Measurements from ENCODE around the gene SLIT3. TPM values are rescaled to one million over a fixed set of nuclear protein-coding genes. Genes with fewer than 3 reads are reported as not detected.

SLIT3 gene
- total and polyA plus RNA-seq, 4 donors = 4.6 to 48.5 (median 19.8) TPM

GRCh38 chr5:168734119-168734518, 566.8 kb downstream of the SLIT3 start:
- ATAC-seq (ENCODE audit: insufficient read depth, low FRiP score) (no peak), DNase-seq (no peak)
- no peak overlapping the region for H3K9ac ChIP-seq (ENCODE audit: insufficient read depth in 1 of 2, low read length in 2 of 2)
- no peak for TF ChIP-seq CTCF (IDR thresholded peaks at IDR 0.05; ENCODE audit: control extremely low read depth, extremely low read depth)
- peaks cover 0 to 4% (median 0%) of the 10 kb centered on the region in 4 donors for H3K36me3 ChIP-seq (ENCODE audit: control insufficient read depth in 4 of 4, insufficient read depth in 4 of 4, low read length in 4 of 4)
- H3K4me1 ChIP-seq (ENCODE audit: control insufficient read depth in 5 of 5, insufficient read depth in 5 of 5, low read length in 5 of 5) = peaks cover 0 to 28% (median 4%) of the 10 kb centered on the region in 5 donors
- no peak overlapping the region for H3K4me3 ChIP-seq
- WGBS, 2 donors = 54 to 75% methylated on average over 1 of the region's 1 CpG
- H3K27ac ChIP-seq (ENCODE audit: low read depth in 1 of 2, low read length in 1 of 2) = no peak overlapping the region
- H3K27me3 ChIP-seq (ENCODE audit: control insufficient read depth in 3 of 3, insufficient read depth in 3 of 3, low read length in 2 of 3) = peaks cover 0 to 4% (median 0%) of the 10 kb centered on the region in 3 donors
- peaks cover 0 to 9% (median 0%) of the 10 kb centered on the region in 4 donors for H3K9me3 ChIP-seq (ENCODE audit: control insufficient read depth in 4 of 4, insufficient read depth in 3 of 4, low read length in 3 of 4)

- no peak overlapping the region for H3K4me3 ChIP-seq
These were observed 572.3 kb downstream of the SLIT3 start for GRCh38 chr5:168728546-168729211.

GRCh38 chr5:168727547-168727946, 573.4 kb downstream of the SLIT3 start:
- H3K4me1 ChIP-seq (ENCODE audit: control insufficient read depth in 5 of 5, insufficient read depth in 5 of 5, low read length in 5 of 5) = no peaks in the 10 kb centered on the region

More at GRCh38 chr5:168728546-168729211, 572.3 kb downstream of the SLIT3 start:
- DNase-seq = no peak
- H3K9me3 ChIP-seq (ENCODE audit: control insufficient read depth in 4 of 4, insufficient read depth in 3 of 4, low read length in 3 of 4) = peaks cover 0 to 9% (median 5%) of the 10 kb centered on the region in 4 donors
- no peak overlapping the region for H3K9ac ChIP-seq (ENCODE audit: insufficient read depth in 1 of 2, low read length in 2 of 2)
- H3K27ac ChIP-seq (ENCODE audit: low read depth in 1 of 2, low read length in 1 of 2) = no peak overlapping the region
- peaks cover 0 to 4% (median 0%) of the 10 kb centered on the region in 4 donors for H3K36me3 ChIP-seq (ENCODE audit: control insufficient read depth in 4 of 4, insufficient read depth in 4 of 4, low read length in 4 of 4)
- WGBS, 2 donors = 96 to 100% methylated on average over 1 of the region's 1 CpG
- ATAC-seq (ENCODE audit: insufficient read depth, low FRiP score) = no peak
- no peak for TF ChIP-seq CTCF (IDR thresholded peaks at IDR 0.05; ENCODE audit: control extremely low read depth, extremely low read depth)
- no peaks in the 10 kb centered on the region for H3K27me3 ChIP-seq (ENCODE audit: control insufficient read depth in 3 of 3, insufficient read depth in 3 of 3, low read length in 2 of 3)
- no peaks in the 10 kb centered on the region for H3K4me1 ChIP-seq (ENCODE audit: control insufficient read depth in 5 of 5, insufficient read depth in 5 of 5, low read length in 5 of 5)

More at GRCh38 chr5:168727547-168727946, 573.4 kb downstream of the SLIT3 start:
- no peak for TF ChIP-seq CTCF (IDR thresholded peaks at IDR 0.05; ENCODE audit: control extremely low read depth, extremely low read depth)
- DNase-seq (no peak), ATAC-seq (ENCODE audit: insufficient read depth, low FRiP score) (no peak)
- Histone ChIP-seq H3K9ac (ENCODE audit: insufficient read depth in 1 of 2, low read length in 2 of 2) (no peak overlapping the region), H3K9me3 (ENCODE audit: control insufficient read depth in 4 of 4, insufficient read depth in 3 of 4, low read length in 3 of 4) (peaks cover 0 to 9% (median 5%) of the 10 kb centered on the region in 4 donors), H3K4me3 (no peak overlapping the region), H3K27me3 (ENCODE audit: control insufficient read depth in 3 of 3, insufficient read depth in 3 of 3, low read length in 2 of 3) (no peaks in the 10 kb centered on the region), H3K36me3 (ENCODE audit: control insufficient read depth in 4 of 4, insufficient read depth in 4 of 4, low read length in 4 of 4) (peaks cover 0 to 4% (median 0%) of the 10 kb centered on the region in 4 donors), H3K27ac (ENCODE audit: low read depth in 1 of 2, low read length in 1 of 2) (no peak overlapping the region)
- 54 to 71% methylated on average over 2 of the region's 2 CpGs for WGBS, 2 donors
